Naive thymus-derived CD4-positive, alpha-beta T cell (primary cell): Measurements from ENCODE around the gene RAB25. TPM values are rescaled to one million over a fixed set of nuclear protein-coding genes. Genes with fewer than 3 reads are reported as not detected.

Source experiments
- ATAC-seq: fragments of 150-1000 bp; cut with Tn5 transposase; 2 replicates; pipeline ENCODE4 v1.10.0; 2021; ENCODE audit warnings: mild to moderate bottlenecking, moderate library complexity
- CTCF ChIA-PET: fragments of 350-600 bp; sonication (Branson Sonifier 250); formaldehyde crosslinking; loops from one replicate; lab custom pipeline; 2021; ENCODE audit warnings: antibody characterized with exemption; lab: Charles Lee
- POLR2A ChIA-PET: fragments of 350-600 bp; sonication (Branson Sonifier 250); formaldehyde crosslinking; loops from one replicate; lab custom pipeline; 2021; ENCODE audit warnings: antibody characterized with exemption, inconsistent platforms; lab: Charles Lee
- DNase-seq, 9 donors: peaks; one replicate each; pipeline versions ENCODE4 v3.0.0 to v3.0.0-alpha.2; 2020 to 2022; ENCODE audit warnings: mixed read lengths in 1 of 9
- H3K27ac ChIP-seq: one replicate; pipeline ENCODE4 v1.7.0; 2013; ENCODE audit warnings: mild to moderate bottlenecking, low read depth, low read length, moderate library complexity
- H3K27me3 ChIP-seq, 2 donors: one replicate each; pipeline ENCODE4 v1.7.0; 2013; ENCODE audit warnings: low read length in 2 of 2, mild to moderate bottlenecking in 2 of 2, moderate library complexity in 2 of 2; ENCODE audit not compliant: control insufficient read depth in 2 of 2, insufficient read depth in 2 of 2
- H3K36me3 ChIP-seq, 3 experiments: 1 replicate in 2 of 3; 2 replicates in 1 of 3; pipeline ENCODE4 v1.7.0; 2013; ENCODE audit warnings: low read length in 3 of 3, mild to moderate bottlenecking in 3 of 3, moderate library complexity in 1 of 3; ENCODE audit not compliant: insufficient read depth in 3 of 3, control insufficient read depth in 2 of 3
- H3K4me1 ChIP-seq, 2 donors: one replicate each; pipeline ENCODE4 v1.7.0; 2013; ENCODE audit warnings: low read length in 2 of 2, mild to moderate bottlenecking in 2 of 2, moderate library complexity in 1 of 2; ENCODE audit not compliant: control insufficient read depth in 2 of 2, insufficient read depth in 2 of 2
- H3K4me3 ChIP-seq: 2 replicates; pipeline ENCODE4 v1.7.0; 2013; ENCODE audit warnings: mild to moderate bottlenecking, low read length
- H3K9me3 ChIP-seq, 3 experiments: 1 replicate in 2 of 3; 2 replicates in 1 of 3; pipeline ENCODE4 v1.7.0; 2013; ENCODE audit warnings: low read length in 3 of 3; ENCODE audit not compliant: control insufficient read depth in 2 of 3
- H3K27ac Mint-ChIP-seq, 9 donors: one replicate each; pipeline ENCODE4 v1.8.0; 2020 to 2022; ENCODE audit warnings: mixed read lengths in 9 of 9, mild to moderate bottlenecking in 8 of 9, moderate library complexity in 5 of 9, inconsistent platforms in 2 of 9
- H3K27me3 Mint-ChIP-seq, 5 donors: one replicate each; pipeline ENCODE4 v1.8.0; 2021 to 2022; ENCODE audit warnings: mixed read lengths in 5 of 5, mild to moderate bottlenecking in 1 of 5
- H3K36me3 Mint-ChIP-seq, 5 donors: one replicate each; pipeline ENCODE4 v1.8.0; 2020 to 2022; ENCODE audit warnings: mixed read lengths in 5 of 5, mild to moderate bottlenecking in 3 of 5, inconsistent platforms in 1 of 5
- H3K4me1 Mint-ChIP-seq, 7 donors: one replicate each; pipeline ENCODE4 v1.8.0; 2020 to 2022; ENCODE audit warnings: mixed read lengths in 7 of 7, mild to moderate bottlenecking in 3 of 7, inconsistent platforms in 1 of 7
- H3K4me3 Mint-ChIP-seq, 10 donors: one replicate each; pipeline ENCODE4 v1.8.0; 2020 to 2022; ENCODE audit warnings: mild to moderate bottlenecking in 10 of 10, mixed read lengths in 10 of 10, moderate library complexity in 6 of 10, inconsistent platforms in 2 of 10
- H3K9me3 Mint-ChIP-seq, 11 donors: one replicate each; pipeline ENCODE4 v1.8.0; 2020 to 2022; ENCODE audit warnings: mixed read lengths in 11 of 11, mild to moderate bottlenecking in 4 of 11, inconsistent platforms in 1 of 11, moderate library complexity in 1 of 11
- intact Hi-C, 2 donors: fragments of 100-400 bp; cut with micrococcal nuclease; formaldehyde crosslinking; loops; one replicate each; pipeline ENCODE4 v1.15.1; 2023
- polyA plus RNA-seq, 2 donors: library from polyadenylated mRNA; unstranded; fragments of 300-500 nt; fragmentation: Illumina TruSeq; gene quantifications; one replicate each; pipeline ENCODE4 v1.2.3, GENCODE V29; 2021
- total RNA-seq, 6 experiments: library from RNA in 5 of 6; stranded (reverse) in 5 of 6; gene quantifications; 1 replicate in 5 of 6; 2 replicates in 1 of 6; pipeline ENCODE4 v1.2.3 and lab custom pipeline; 2021 to 2026

Gene RAB25
- total and polyA plus RNA-seq, 7 experiments from 2014 or later: 1.1 to 2.7 (median 1.8) TPM; not detected in 1

DNA sequence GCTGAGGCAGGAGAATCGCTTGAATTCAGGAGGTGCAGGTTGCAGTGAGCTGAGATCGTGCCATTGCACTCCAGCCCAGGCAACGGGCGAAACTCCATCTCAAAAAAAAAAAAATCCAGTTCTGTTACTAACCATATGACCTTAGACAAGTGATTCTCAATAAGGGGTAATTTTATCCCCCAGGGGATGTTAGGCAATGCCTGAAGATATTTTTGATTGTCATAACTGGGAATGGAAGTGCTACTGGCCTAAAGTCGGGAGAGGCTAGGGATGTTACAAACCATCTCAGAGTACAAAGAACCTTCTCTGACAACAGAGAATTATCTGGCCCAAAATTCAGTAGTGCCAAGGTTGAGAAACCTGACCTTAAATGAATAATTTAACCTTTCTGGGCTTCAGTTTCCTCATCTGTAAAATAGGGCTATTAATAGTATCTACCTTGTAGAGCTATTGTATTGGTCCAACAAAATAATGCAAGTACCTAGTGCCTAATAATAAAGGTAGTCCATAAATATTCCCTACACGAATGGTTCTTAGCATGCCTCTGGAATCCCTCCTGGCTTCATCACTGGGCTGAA lies 47.8 kb downstream of the RAB25 start:
- Histone ChIP-seq H3K4me1 (peaks cover 12 to 30% of the 10 kb centered on the region in 2 donors), H3K9me3 (no peaks in the 10 kb centered on the region), H3K27me3 (peaks cover 0 to 2% of the 10 kb centered on the region in 2 donors), H3K4me3 (no peak overlapping the region), H3K36me3 (no peaks in the 10 kb centered on the region), H3K27ac (no peak overlapping the region)
- Mint-ChIP-seq H3K4me1 (peaks cover 12 to 45% (median 24%) of the 10 kb centered on the region in 7 donors), H3K27ac (peak overlapping the region in 4 of 9 donors; percentile 14 to 99 (median 90)), H3K27me3 (peaks cover 3 to 63% (median 7%) of the 10 kb centered on the region in 5 donors), H3K9me3 (peaks cover 0 to 1% (median 0%) of the 10 kb centered on the region in 11 donors), H3K36me3 (peaks cover 0 to 2% (median 0%) of the 10 kb centered on the region in 5 donors), H3K4me3 (no peak overlapping the region)
- ChIA-PET POLR2A (interaction anchor here (2.1 kb wide), 1 partner anchor 12 kb away, joined by 5 read pairs; no protein-coding TSS in a partner anchor), CTCF (interaction anchor here (1.8 kb wide), 1 partner anchor 12 kb away, joined by 5 read pairs; no protein-coding TSS in a partner anchor)
- no peak for ATAC-seq
- intact Hi-C loops: no loop called here
- no peak for DNase-seq

- ATAC-seq: no peak
- Mint-ChIP-seq H3K9me3 (peaks cover 0 to 2% (median 0%) of the 10 kb centered on the region in 11 donors), H3K4me3 (no peak overlapping the region), H3K4me1 (peaks cover 11 to 46% (median 19%) of the 10 kb centered on the region in 7 donors), H3K36me3 (peaks cover 0 to 2% (median 0%) of the 10 kb centered on the region in 5 donors), H3K27ac (peak overlapping the region in 2 of 9 donors; percentile 29 to 78), H3K27me3 (peaks cover 11 to 73% (median 14%) of the 10 kb centered on the region in 5 donors)
- POLR2A ChIA-PET: interaction anchor here (2.1 kb wide), 1 partner anchor 14 kb away, joined by 5 read pairs; no protein-coding TSS in a partner anchor
- CTCF ChIA-PET: interaction anchor here (1.2 to 1.8 kb wide), 2 partner anchors 14 to 19 kb away, joined by 3 to 5 read pairs; no protein-coding TSS in a partner anchor
- H3K36me3 ChIP-seq: no peaks in the 10 kb centered on the region
- no peak overlapping the region for H3K4me3 ChIP-seq
- no peak for DNase-seq
- no peak overlapping the region for H3K27ac ChIP-seq
- peaks cover 0 to 11% of the 10 kb centered on the region in 2 donors for H3K27me3 ChIP-seq
- H3K9me3 ChIP-seq: no peaks in the 10 kb centered on the region
- H3K4me1 ChIP-seq: peaks cover 17 to 18% of the 10 kb centered on the region in 2 donors
- intact Hi-C loops: no loop called here
Measured at GRCh38 chr1:156110252-156110651, 49.3 kb downstream of the RAB25 start.

GRCh38 chr1:156111355-156111962 lies 50.5 kb downstream of the RAB25 start:
- H3K36me3 Mint-ChIP-seq: peaks cover 0 to 2% (median 0%) of the 10 kb centered on the region in 5 donors
- POLR2A ChIA-PET: no interaction called here
- no peak for ATAC-seq

DNA sequence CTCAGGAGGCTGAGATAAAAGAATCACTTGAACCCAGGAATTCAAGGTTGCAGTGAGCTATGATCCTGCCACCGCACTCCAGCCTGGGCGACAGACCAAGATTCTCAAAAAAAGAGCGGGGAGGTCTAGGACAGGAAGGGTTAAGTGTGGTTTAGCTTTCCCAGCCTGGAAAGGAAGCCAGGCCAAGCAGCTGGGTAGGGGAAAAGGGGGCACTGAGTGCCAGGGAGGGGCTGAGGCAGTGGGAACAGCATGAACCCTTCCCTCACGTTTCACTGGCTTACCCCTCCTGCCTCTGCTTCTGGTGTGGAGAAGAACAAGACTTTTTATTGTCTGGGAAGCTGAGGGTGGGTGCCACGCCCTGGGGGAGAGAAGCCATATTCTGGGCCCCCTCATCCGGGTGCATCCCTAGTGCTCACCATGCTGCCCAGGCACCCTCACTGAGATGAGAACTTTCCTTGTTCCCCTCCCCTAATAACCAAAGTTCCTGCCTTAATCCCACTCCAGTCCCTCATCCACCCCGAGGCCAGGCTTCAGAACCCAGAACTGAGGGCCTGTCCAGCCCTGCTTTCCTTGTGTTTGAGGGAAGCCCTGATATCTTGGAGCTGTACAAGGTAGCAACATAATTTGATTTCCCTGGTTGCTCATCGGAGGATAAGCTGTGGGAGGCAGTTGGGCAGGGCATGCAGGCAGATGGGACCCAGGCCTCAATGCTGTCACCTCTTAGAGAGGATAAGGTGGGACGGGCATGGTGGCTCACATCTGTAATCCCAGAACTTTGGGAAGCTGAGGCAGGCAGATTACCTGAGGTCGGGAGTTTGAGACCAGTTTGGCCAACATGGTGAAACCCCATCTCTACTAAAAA lies 51.5 kb downstream of the RAB25 start:
- Mint-ChIP-seq H3K4me3 (peak overlapping the region in 1 of 10 donors; percentile 60), H3K9me3 (peaks cover 0 to 2% (median 0%) of the 10 kb centered on the region in 11 donors), H3K36me3 (no peaks in the 10 kb centered on the region), H3K27ac (no peak overlapping the region), H3K4me1 (peaks cover 8 to 36% (median 20%) of the 10 kb centered on the region in 7 donors), H3K27me3 (peaks cover 21 to 74% (median 27%) of the 10 kb centered on the region in 5 donors)
- ChIA-PET POLR2A (interaction anchor here (0.6 to 1.2 kb wide), 2 partner anchors 11 to 12 kb away, joined by 3 to 4 read pairs; no protein-coding TSS in a partner anchor), CTCF (interaction anchor here (0.7 to 1.4 kb wide), 3 partner anchors 16 to 22 kb away, joined by 3 to 5 read pairs (median 4); no protein-coding TSS in a partner anchor)
- Histone ChIP-seq H3K27me3 (peaks cover 0 to 14% of the 10 kb centered on the region in 2 donors), H3K4me1 (peaks cover 3 to 14% of the 10 kb centered on the region in 2 donors), H3K4me3 (no peak overlapping the region), H3K36me3 (no peaks in the 10 kb centered on the region), H3K9me3 (no peaks in the 10 kb centered on the region), H3K27ac (no peak overlapping the region)
- no peak for ATAC-seq
- DNase-seq: no peak
- intact Hi-C loops: no loop called here

More at GRCh38 chr1:156111355-156111962, 50.5 kb downstream of the RAB25 start:
- H3K27ac Mint-ChIP-seq: peak overlapping the region in 2 of 9 donors; percentile 31 to 43
- no peaks in the 10 kb centered on the region for H3K36me3 ChIP-seq
- H3K27me3 Mint-ChIP-seq: peaks cover 19 to 79% (median 25%) of the 10 kb centered on the region in 5 donors
- no peak overlapping the region for H3K4me3 ChIP-seq
- DNase-seq: no peak
- peaks cover 13 to 42% (median 25%) of the 10 kb centered on the region in 7 donors for H3K4me1 Mint-ChIP-seq
- H3K27me3 ChIP-seq: peaks cover 0 to 14% of the 10 kb centered on the region in 2 donors
- CTCF ChIA-PET: interaction anchor here (1.4 kb wide), 1 partner anchor 18 kb away, joined by 4 read pairs; no protein-coding TSS in a partner anchor
- H3K9me3 Mint-ChIP-seq: peaks cover 0 to 2% (median 0%) of the 10 kb centered on the region in 11 donors
- H3K4me3 Mint-ChIP-seq: no peak overlapping the region
- intact Hi-C loops: no loop called here
- no peak overlapping the region for H3K27ac ChIP-seq
- H3K9me3 ChIP-seq: no peaks in the 10 kb centered on the region
- H3K4me1 ChIP-seq: peaks cover 12 to 14% of the 10 kb centered on the region in 2 donors

GRCh38 chr1:156113282-156113950 lies 52.5 kb downstream of the RAB25 start:
- H3K4me3 ChIP-seq: no peak overlapping the region
- ATAC-seq: no peak
- no peak overlapping the region for H3K27ac ChIP-seq
- peaks cover 8 to 30% (median 20%) of the 10 kb centered on the region in 7 donors for H3K4me1 Mint-ChIP-seq
- no peak for DNase-seq
- ChIA-PET POLR2A (interaction anchor here (0.6 to 2.4 kb wide), 2 partner anchors 9 to 11 kb away, joined by 4 to 9 read pairs; no protein-coding TSS in a partner anchor), CTCF (interaction anchor here (0.7 to 1.4 kb wide), 2 partner anchors 17 to 23 kb away, joined by 3 to 5 read pairs; no protein-coding TSS in a partner anchor)
- peak overlapping the region in 4 of 9 donors; percentile 2 to 74 (median 28) for H3K27ac Mint-ChIP-seq
- intact Hi-C loops: no loop called here
- no peaks in the 10 kb centered on the region for H3K9me3 ChIP-seq
- H3K9me3 Mint-ChIP-seq: peaks cover 0 to 2% (median 0%) of the 10 kb centered on the region in 11 donors
- H3K27me3 ChIP-seq: peaks cover 0 to 14% of the 10 kb centered on the region in 2 donors
- peaks cover 8 to 14% of the 10 kb centered on the region in 2 donors for H3K4me1 ChIP-seq
- no peaks in the 10 kb centered on the region for H3K36me3 Mint-ChIP-seq
- peaks cover 27 to 68% (median 34%) of the 10 kb centered on the region in 5 donors for H3K27me3 Mint-ChIP-seq
- H3K4me3 Mint-ChIP-seq: peak overlapping the region in 8 of 10 donors; percentile 4 to 91 (median 32)
- H3K36me3 ChIP-seq: no peaks in the 10 kb centered on the region
